IMR-90 (cell line): Measurements from ENCODE around the gene LAMC3. TPM values are rescaled to one million over a fixed set of nuclear protein-coding genes. Genes with fewer than 3 reads are reported as not detected.

ENCODE experiments used
- ATAC-seq: fragments of 200-7000 bp; cut with Tn5 transposase; 2 replicates; pipeline ENCODE4 v1.9.1; 2020; ENCODE audit warnings: low read depth, mild to moderate bottlenecking, moderate library complexity
- BruUV-seq: library from RNA; stranded (reverse); fragments of 400-500 nt; replicated peaks from 2 replicates; lab custom pipeline; 2021; lab: Mats Ljungman, UMichigan
- CTCF ChIA-PET: fragments of 300-600 bp; formaldehyde crosslinking; extraction: SDS; loops from one replicate; lab custom pipeline; 2021; ENCODE audit warnings: antibody characterized with exemption; lab: Yijun Ruan, JAX
- POLR2A ChIA-PET: fragments of 300-600 bp; sonication (Branson Sonifier 250); formaldehyde crosslinking; loops from one replicate; lab custom pipeline; 2022; ENCODE audit warnings: antibody characterized with exemption; ENCODE audit not compliant: unreplicated experiment; lab: Charles Lee
- DNase-seq: peaks from one replicate; pipeline ENCODE4 v3.0.0; 2013
- H2AFZ ChIP-seq: replicated peaks from 2 replicates; pipeline ENCODE3; 2013; ENCODE audit warnings: low read length, mild to moderate bottlenecking; ENCODE audit not compliant: poor library complexity
- H2AK5ac ChIP-seq: 2 replicates; pipeline ENCODE4 v1.6.1; 2013; ENCODE audit warnings: low read depth, low read length, inconsistent platforms
- H2AK9ac ChIP-seq: replicated peaks from 2 replicates; pipeline ENCODE3; 2013; ENCODE audit warnings: mild to moderate bottlenecking, low read depth, low read length, moderate library complexity; ENCODE audit not compliant: poor library complexity
- H2BK120ac ChIP-seq: 2 replicates; pipeline ENCODE4 v1.6.1; 2013; ENCODE audit warnings: low read depth, low read length, inconsistent platforms
- H2BK15ac ChIP-seq: 3 replicates; pipeline ENCODE4 v1.6.1; 2013; ENCODE audit warnings: low read depth, low read length, inconsistent platforms
- H2BK20ac ChIP-seq: 2 replicates; pipeline ENCODE4 v1.6.1; 2013; ENCODE audit warnings: low read depth, mild to moderate bottlenecking, inconsistent platforms, low read length, moderate library complexity
- H2BK5ac ChIP-seq: 2 replicates; pipeline ENCODE4 v1.6.1; 2013; ENCODE audit warnings: mild to moderate bottlenecking, low read depth, low read length, inconsistent platforms; ENCODE audit not compliant: poor library complexity, severe bottlenecking
- H3K14ac ChIP-seq: replicated peaks from 2 replicates; pipeline ENCODE4 v1.6.1; 2013; ENCODE audit warnings: low read depth, low read length, inconsistent platforms
- H3K18ac ChIP-seq: 2 replicates; pipeline ENCODE4 v1.6.1; 2013; ENCODE audit warnings: low read depth, low read length, control low read depth
- H3K23ac ChIP-seq: 2 replicates; pipeline ENCODE4 v1.6.1; 2013; ENCODE audit warnings: low read depth, low read length, inconsistent platforms
- H3K27ac ChIP-seq: 2 replicates; pipeline ENCODE4 v1.5.1; 2013; ENCODE audit warnings: mild to moderate bottlenecking, control low read depth, low read length; ENCODE audit not compliant: insufficient read depth
- H3K27me3 ChIP-seq: 2 replicates; pipeline ENCODE4 v1.6.1; 2013; ENCODE audit warnings: low read length; ENCODE audit not compliant: control insufficient read depth, insufficient read depth
- H3K36me3 ChIP-seq: 2 replicates; pipeline ENCODE4 v1.6.1; 2013; ENCODE audit warnings: low read length, mixed read lengths; ENCODE audit not compliant: control insufficient read depth, insufficient read depth
- H3K4ac ChIP-seq: 2 replicates; pipeline ENCODE4 v1.6.1; 2013; ENCODE audit warnings: low read depth, low read length, inconsistent platforms
- H3K4me1 ChIP-seq: 2 replicates; pipeline ENCODE4 v1.6.1; 2013; ENCODE audit warnings: low read length, mixed read lengths; ENCODE audit not compliant: control insufficient read depth, insufficient read depth
- H3K4me2 ChIP-seq: 2 replicates; pipeline ENCODE4 v1.6.1; 2013; ENCODE audit warnings: low read depth, mild to moderate bottlenecking, control low read depth, low read length, moderate library complexity
- H3K4me3 ChIP-seq: 2 replicates; pipeline ENCODE4 v1.5.1; 2013; ENCODE audit warnings: low read depth, mild to moderate bottlenecking, control low read depth, low read length, moderate library complexity; ENCODE audit not compliant: insufficient read depth
- H3K56ac ChIP-seq: 2 replicates; pipeline ENCODE4 v1.6.1; 2013; ENCODE audit warnings: low read length, inconsistent platforms; ENCODE audit not compliant: insufficient read depth; ENCODE audit errors: extremely low read depth
- H3K79me1 ChIP-seq, 2 experiments: 2 replicates each; pipeline ENCODE4 v1.6.1; 2013; ENCODE audit warnings: low read length in 2 of 2, inconsistent platforms in 1 of 2, low read depth in 1 of 2
- H3K9ac ChIP-seq: 2 replicates; pipeline ENCODE4 v1.6.1; 2013; ENCODE audit warnings: low read depth, low read length, control low read depth
- H3K9me1 ChIP-seq: 2 replicates; pipeline ENCODE4 v1.6.1; 2013; ENCODE audit warnings: low read length, inconsistent platforms; ENCODE audit not compliant: insufficient read depth
- H3K9me3 ChIP-seq: 2 replicates; pipeline ENCODE4 v1.6.1; 2013; ENCODE audit warnings: low read length; ENCODE audit not compliant: control insufficient read depth, insufficient read depth
- H4K20me1 ChIP-seq: 2 replicates; pipeline ENCODE4 v1.6.1; 2013; ENCODE audit warnings: low read length, inconsistent platforms; ENCODE audit not compliant: insufficient read depth
- H4K5ac ChIP-seq: 2 replicates; pipeline ENCODE4 v1.6.1; 2013; ENCODE audit warnings: mild to moderate bottlenecking, low read depth, low read length, control low read depth
- H4K8ac ChIP-seq, 2 experiments: 2 replicates each; pipeline ENCODE4 v1.6.1; 2013; ENCODE audit warnings: low read depth in 2 of 2, low read length in 2 of 2, control low read depth in 1 of 2, inconsistent platforms in 1 of 2
- H4K91ac ChIP-seq: 2 replicates; pipeline ENCODE4 v1.6.1; 2013; ENCODE audit warnings: low read depth, low read length, inconsistent platforms; ENCODE audit not compliant: insufficient read depth
- BHLHE40 ChIP-seq: fragments of 150-350 bp; IDR thresholded peaks from 2 replicates; pipeline ENCODE4 v1.6.1; 2016; ENCODE audit warnings: mild to moderate bottlenecking, low read depth, low read length
- CEBPB ChIP-seq: IDR thresholded peaks from 2 replicates; pipeline ENCODE4 v1.6.1; 2012; ENCODE audit warnings: low read depth, low read length, improper control_type of control experiment
- CHD1 ChIP-seq: IDR thresholded peaks from 2 replicates; pipeline ENCODE4 v1.6.1; 2012; ENCODE audit warnings: low read depth, low read length, improper control_type of control experiment
- FOS ChIP-seq: fragments of 150-350 bp; IDR thresholded peaks from 2 replicates; pipeline ENCODE4 v1.6.1; 2016; ENCODE audit warnings: low read depth, low read length
- MAFK ChIP-seq: IDR thresholded peaks from 2 replicates; pipeline ENCODE4 v1.6.1; 2012; ENCODE audit warnings: low read depth, low read length, improper control_type of control experiment
- MAZ ChIP-seq: IDR thresholded peaks from 2 replicates; pipeline ENCODE4 v1.6.1; 2012; ENCODE audit warnings: low read depth, mild to moderate bottlenecking, low read length, improper control_type of control experiment, moderate library complexity, borderline replicate concordance
- MXI1 ChIP-seq: IDR thresholded peaks from 2 replicates; pipeline ENCODE4 v1.6.1; 2012; ENCODE audit warnings: low read depth, mild to moderate bottlenecking, low read length, moderate library complexity, borderline replicate concordance
- NFE2L2 ChIP-seq: fragments of 150-350 bp; IDR thresholded peaks from 2 replicates; pipeline ENCODE4 v1.6.1; 2016; ENCODE audit warnings: low read depth, mild to moderate bottlenecking, low read length
- POLR2A ChIP-seq: IDR thresholded peaks from 2 replicates; pipeline ENCODE4 v1.6.1; 2012; ENCODE audit warnings: mild to moderate bottlenecking, low read depth, low read length
- RAD21 ChIP-seq: IDR thresholded peaks from 2 replicates; pipeline ENCODE4 v1.6.1; 2012; ENCODE audit warnings: low read length, improper control_type of control experiment
- RFX5 ChIP-seq: IDR thresholded peaks from 2 replicates; pipeline ENCODE4 v1.8.0; 2012; ENCODE audit warnings: low read depth, mild to moderate bottlenecking, low read length, moderate library complexity
- SMC3 ChIP-seq: fragments of 150-350 bp; IDR thresholded peaks from 2 replicates; pipeline ENCODE4 v1.6.1; 2016; ENCODE audit warnings: low read depth, mild to moderate bottlenecking, antibody characterized with exemption, low read length, moderate library complexity
- WGBS, 2 experiments: methylation state at CpG; one replicate each; pipeline versions ENCODE4 v1.1.5 to v1.1.7; 2013; ENCODE audit warnings: missing lambda C conversion rate in 2 of 2; ENCODE audit not compliant: insufficient read length in 1 of 2; ENCODE audit errors: extremely low coverage in 2 of 2; 5-methylcytosine and 5-hydroxymethylcytosine counted together
- dilution Hi-C: fragments of 300-500 bp; cut with HindIII; formaldehyde crosslinking; loops from one replicate; pipeline ENCODE4 v1.14.3; 2018; ENCODE audit warnings: low sequenced_read_pairs; ENCODE audit not compliant: unreplicated experiment
- in situ Hi-C: fragments of 300-500 bp; cut with MboI; formaldehyde crosslinking; loops from 3 replicates; pipeline ENCODE4 v1.14.3; 2019; ENCODE audit warnings: low sequenced_read_pairs, inconsistent platforms, mixed read lengths
- intact Hi-C: fragments of 100-400 bp; cut with micrococcal nuclease; formaldehyde crosslinking; loops from 2 replicates; pipeline ENCODE4 v1.10.0; 2022
- polyA plus RNA-seq, 3 experiments: library from polyadenylated mRNA; depleted of rRNA; stranded (reverse); fragments of >200 nt; gene quantifications; 2 replicates each; pipeline ENCODE4 v1.2.3, GENCODE V29; 2012; ENCODE audit warnings: low replicate concordance in 1 of 3
- total RNA-seq: library from RNA; depleted of rRNA; stranded (reverse); fragments of >200 nt; gene quantifications from 2 replicates; pipeline ENCODE4 v1.2.3, GENCODE V29; 2012
- TF ChIP-seq, protein P1 (sequence below): fragments of 150-350 bp; IDR thresholded peaks from 2 replicates; pipeline ENCODE4 v1.6.1; 2017; ENCODE audit warnings: mild to moderate bottlenecking, antibody characterized with exemption, low read length, low read depth
- TF ChIP-seq, protein P2 (sequence below): conservative IDR thresholded peaks from 2 replicates; pipeline ENCODE4 v1.5.1; 2012; ENCODE audit warnings: mild to moderate bottlenecking, low read depth, low read length, improper control_type of control experiment

Gene LAMC3
- total and polyA plus RNA-seq, 2 of the 4 experiments (the other 2 are of a cell fraction) = not detected

DNA sequence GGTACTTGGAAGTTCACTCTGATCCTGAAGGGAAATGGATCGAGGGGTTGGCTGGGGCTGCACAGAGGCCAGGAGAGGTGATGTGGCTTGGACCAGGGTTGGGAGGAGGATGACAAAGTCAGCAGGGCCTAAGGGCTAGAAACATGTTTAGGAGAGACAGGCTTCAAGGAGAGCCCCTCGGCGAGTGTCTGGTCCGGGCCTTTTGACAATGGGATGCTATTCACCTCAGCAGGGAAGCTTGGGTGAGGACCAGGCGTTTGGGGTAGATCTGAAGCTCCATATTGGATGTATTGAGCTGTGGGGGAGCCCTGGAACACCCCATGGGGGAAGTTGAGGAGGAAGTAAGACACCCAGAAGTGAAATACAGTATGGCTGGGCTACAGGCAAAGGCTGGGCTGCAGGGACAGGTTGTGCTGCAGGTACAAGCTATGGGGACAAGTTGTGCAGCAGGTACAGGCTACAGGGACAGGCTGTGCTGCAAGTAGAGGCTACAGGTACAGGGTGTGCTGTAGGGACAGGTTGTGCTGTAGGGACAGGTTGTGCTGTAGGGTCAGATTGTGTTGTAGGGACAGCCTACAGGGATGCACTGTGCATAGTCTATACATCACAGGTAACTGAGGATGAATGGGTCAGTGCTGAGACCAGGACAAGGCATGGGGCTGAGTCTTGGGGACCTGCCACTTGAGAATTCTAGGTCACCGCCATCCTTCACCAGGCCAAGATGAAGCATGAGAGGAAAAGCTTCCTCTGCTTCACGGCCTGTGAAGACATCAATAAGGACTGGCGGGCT is 47.3 kb upstream of the LAMC3 start:
- CTCF ChIA-PET = interaction anchor here (0.6 kb wide), 1 partner anchor 37 kb away, joined by 3 read pairs; no protein-coding TSS in a partner anchor
- Histone ChIP-seq H4K5ac (peak overlapping the region; percentile 31), H3K23ac (peak overlapping the region; percentile 47), H3K9ac (no peak overlapping the region), H3K9me3 (peaks cover 3% of the 10 kb centered on the region; the same call in 1 of the 2 replicates), H3K56ac (no peak overlapping the region), H3K14ac (peak overlapping the region; percentile 53), H2AFZ (peak overlapping the region; percentile 54), H2BK5ac (peak overlapping the region; percentile 66), H3K9me1 (peaks cover 13% of the 10 kb centered on the region), H2BK20ac (peak overlapping the region; percentile 95), H4K91ac (peak overlapping the region; percentile 93), H3K4me3 (no peak overlapping the region), H4K8ac (peak overlapping the region; percentile 21 to 68; a peak in 3 of 4 replicates), H3K27ac (no peak overlapping the region; the same call in 1 of the 2 replicates), H2AK9ac (peak overlapping the region; percentile 86), H3K4me2 (peak overlapping the region; percentile 52; the same call in 1 of the 2 replicates), H4K20me1 (no peaks in the 10 kb centered on the region), H3K4ac (peak overlapping the region; percentile 92), H2BK120ac (peak overlapping the region; percentile 96), H3K27me3 (peaks cover 3% of the 10 kb centered on the region; the same call in 1 of the 2 replicates), H2AK5ac (peak overlapping the region; percentile 97), H2BK15ac (peak overlapping the region; percentile 96; the same call in 2 of the 3 replicates), H3K36me3 (no peaks in the 10 kb centered on the region), H3K18ac (peak overlapping the region; percentile 67), H3K79me1 (no peaks in the 10 kb centered on the region), H3K4me1 (peaks cover 10% of the 10 kb centered on the region)
- 100% methylated on average over 5 of the region's 8 CpGs; no CpG with 5 or more reads in 1 of the 2 experiments for WGBS, 2 experiments
- intact Hi-C loops (no loop called here), in situ Hi-C loops (no loop called here), dilution Hi-C loops (no loop called here)
- POLR2A ChIA-PET = no interaction called here
- no TSS peak for BruUV-seq
- no peak for DNase-seq
- no peak for ATAC-seq
- no peak for TF ChIP-seq SMC3
- no peak for TF ChIP-seq MAFK
- TF ChIP-seq MAZ = no peak
- no peak for TF ChIP-seq NFE2L2
- TF ChIP-seq, protein P1, sequence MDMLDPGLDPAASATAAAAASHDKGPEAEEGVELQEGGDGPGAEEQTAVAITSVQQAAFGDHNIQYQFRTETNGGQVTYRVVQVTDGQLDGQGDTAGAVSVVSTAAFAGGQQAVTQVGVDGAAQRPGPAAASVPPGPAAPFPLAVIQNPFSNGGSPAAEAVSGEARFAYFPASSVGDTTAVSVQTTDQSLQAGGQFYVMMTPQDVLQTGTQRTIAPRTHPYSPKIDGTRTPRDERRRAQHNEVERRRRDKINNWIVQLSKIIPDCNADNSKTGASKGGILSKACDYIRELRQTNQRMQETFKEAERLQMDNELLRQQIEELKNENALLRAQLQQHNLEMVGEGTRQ = no peak
- TF ChIP-seq BHLHE40 = no peak
- no peak for TF ChIP-seq MXI1
- TF ChIP-seq, protein P2, sequence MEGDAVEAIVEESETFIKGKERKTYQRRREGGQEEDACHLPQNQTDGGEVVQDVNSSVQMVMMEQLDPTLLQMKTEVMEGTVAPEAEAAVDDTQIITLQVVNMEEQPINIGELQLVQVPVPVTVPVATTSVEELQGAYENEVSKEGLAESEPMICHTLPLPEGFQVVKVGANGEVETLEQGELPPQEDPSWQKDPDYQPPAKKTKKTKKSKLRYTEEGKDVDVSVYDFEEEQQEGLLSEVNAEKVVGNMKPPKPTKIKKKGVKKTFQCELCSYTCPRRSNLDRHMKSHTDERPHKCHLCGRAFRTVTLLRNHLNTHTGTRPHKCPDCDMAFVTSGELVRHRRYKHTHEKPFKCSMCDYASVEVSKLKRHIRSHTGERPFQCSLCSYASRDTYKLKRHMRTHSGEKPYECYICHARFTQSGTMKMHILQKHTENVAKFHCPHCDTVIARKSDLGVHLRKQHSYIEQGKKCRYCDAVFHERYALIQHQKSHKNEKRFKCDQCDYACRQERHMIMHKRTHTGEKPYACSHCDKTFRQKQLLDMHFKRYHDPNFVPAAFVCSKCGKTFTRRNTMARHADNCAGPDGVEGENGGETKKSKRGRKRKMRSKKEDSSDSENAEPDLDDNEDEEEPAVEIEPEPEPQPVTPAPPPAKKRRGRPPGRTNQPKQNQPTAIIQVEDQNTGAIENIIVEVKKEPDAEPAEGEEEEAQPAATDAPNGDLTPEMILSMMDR = no peak
- no peak for TF ChIP-seq FOS
- no peak for TF ChIP-seq RFX5
- TF ChIP-seq RAD21 = no peak
- TF ChIP-seq CHD1 = no peak
- no peak for TF ChIP-seq POLR2A
- TF ChIP-seq CEBPB = no peak
